A673 (cell line): ENCODE data around the gene AFG3L2.

ENCODE experiments used
- CTCF ChIP-seq: fragments of 300-800, 200-600 bp; sonication (generic); conservative IDR thresholded peaks from 2 replicates; pipeline ENCODE4 v1.5.1; 2017; ENCODE audit warnings: low read depth, mild to moderate bottlenecking, antibody characterized with exemption, low read length, moderate library complexity, mixed read lengths
- EZH2 ChIP-seq: fragments of 200-600 bp; sonication (generic); IDR thresholded peaks from 2 replicates; pipeline ENCODE4 v1.6.1; 2017; ENCODE audit warnings: borderline replicate concordance, low read depth, mild to moderate bottlenecking, mixed read lengths, antibody characterized with exemption, low read length; ENCODE audit not compliant: poor library complexity, severe bottlenecking

GRCh38 chr18:12287131-12287681, 89.8 kb downstream of the AFG3L2 start:
- TF ChIP-seq CTCF (no peak), EZH2 (no peak)
